Measurements from ENCODE around the gene RERG. TPM values are rescaled to one million over a fixed set of nuclear protein-coding genes. Genes with fewer than 3 reads are reported as not detected.

Gene RERG
- total RNA-seq, 6 donors from 2014 or later: 9.7 to 21.9 (median 11.9) TPM

DNA sequence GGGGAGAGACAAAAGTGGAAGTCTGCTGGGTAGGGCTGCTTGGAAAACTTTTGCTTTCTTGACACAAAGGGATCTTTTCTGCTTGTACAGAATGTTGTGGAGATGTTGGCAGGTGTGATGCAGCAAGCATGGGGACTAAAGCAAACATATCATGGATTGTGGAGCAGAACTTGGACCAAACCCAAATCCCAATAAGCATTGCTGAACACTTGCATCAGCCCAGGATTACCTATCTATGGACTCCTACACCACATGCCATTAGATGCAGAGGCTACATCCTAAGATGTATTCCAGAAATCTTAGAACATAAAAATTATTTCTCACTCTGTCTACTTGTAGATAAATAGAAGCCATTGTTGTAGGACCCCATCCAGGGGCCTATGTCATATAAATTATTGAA lies 44.7 kb upstream of the RERG start:
- no peaks in the 10 kb centered on the region for H3K9me3 ChIP-seq
- DNase-seq (no peak), ATAC-seq (ENCODE audit: low FRiP score in 2 of 2) (no peak)
- no peak for TF ChIP-seq POLR2AphosphoS5 (IDR thresholded peaks at IDR 0.05)
- no peak for TF ChIP-seq EP300 (IDR thresholded peaks at IDR 0.05)
- no peak for TF ChIP-seq CTCF (IDR thresholded peaks at IDR 0.05)
- TF ChIP-seq POLR2A (IDR thresholded peaks at IDR 0.05): no peak
- H3K27me3 ChIP-seq: no peaks in the 10 kb centered on the region
- no peaks in the 10 kb centered on the region for H3K36me3 ChIP-seq
- no peaks in the 10 kb centered on the region for H3K4me1 ChIP-seq
- no peak overlapping the region for H3K27ac ChIP-seq
- H3K4me3 ChIP-seq: no peak overlapping the region

GRCh38 chr12:15256761-15257160 lies 35.5 kb upstream of the RERG start:
- ATAC-seq (ENCODE audit: low FRiP score in 2 of 2): peak in 1 of 2 donors; percentile 85

GRCh38 chr12:15253990-15254389 lies 32.8 kb upstream of the RERG start:
- ATAC-seq (ENCODE audit: low FRiP score in 2 of 2) (no peak), DNase-seq (no peak)
- Histone ChIP-seq H3K27ac (no peak overlapping the region), H3K4me1 (no peaks in the 10 kb centered on the region), H3K36me3 (no peaks in the 10 kb centered on the region), H3K4me3 (no peak overlapping the region), H3K27me3 (no peaks in the 10 kb centered on the region), H3K9me3 (no peaks in the 10 kb centered on the region)
- TF ChIP-seq POLR2AphosphoS5 (IDR thresholded peaks at IDR 0.05) (no peak), POLR2A (IDR thresholded peaks at IDR 0.05) (no peak)
- WGBS, 2 donors: 63 to 84% methylated on average over 1 of the region's 1 CpG

More at GRCh38 chr12:15256761-15257160, 35.5 kb upstream of the RERG start:
- peak in 1 of 4 donors; percentile 5 for TF ChIP-seq EP300 (IDR thresholded peaks at IDR 0.05)
- no peak for TF ChIP-seq POLR2A (IDR thresholded peaks at IDR 0.05)
- no peaks in the 10 kb centered on the region for H3K27me3 ChIP-seq
- no peaks in the 10 kb centered on the region for H3K4me1 ChIP-seq
- WGBS, 2 donors: 32 to 44% methylated on average over 3 to 4 of the region's 4 CpGs
- H3K36me3 ChIP-seq: no peaks in the 10 kb centered on the region
- H3K27ac ChIP-seq: no peak overlapping the region
- no peak overlapping the region for H3K4me3 ChIP-seq
- DNase-seq: no peak
- H3K9me3 ChIP-seq: no peaks in the 10 kb centered on the region

- no peaks in the 10 kb centered on the region for H3K27me3 ChIP-seq
- H3K4me3 ChIP-seq: no peak overlapping the region
- 92 to 94% methylated on average over 4 of the region's 4 CpGs for WGBS, 2 donors
- no peak for DNase-seq
- H3K9me3 ChIP-seq: peaks cover 0 to 8% (median 0%) of the 10 kb centered on the region in 4 donors
- TF ChIP-seq EP300 (IDR thresholded peaks at IDR 0.05) (no peak), POLR2AphosphoS5 (IDR thresholded peaks at IDR 0.05) (no peak), POLR2A (IDR thresholded peaks at IDR 0.05) (no peak), CTCF (IDR thresholded peaks at IDR 0.05) (no peak)
- no peak overlapping the region for H3K27ac ChIP-seq
- H3K36me3 ChIP-seq: no peaks in the 10 kb centered on the region
- H3K4me1 ChIP-seq: no peaks in the 10 kb centered on the region
- ATAC-seq (ENCODE audit: low FRiP score in 2 of 2): no peak
These were observed 23.7 kb upstream of the RERG start for GRCh38 chr12:15244926-15245325.

- H3K4me1 ChIP-seq: no peaks in the 10 kb centered on the region
- H3K36me3 ChIP-seq: no peaks in the 10 kb centered on the region
- no peak overlapping the region for H3K27ac ChIP-seq
- H3K9me3 ChIP-seq: peaks cover 0 to 8% (median 0%) of the 10 kb centered on the region in 4 donors
- ATAC-seq (ENCODE audit: low FRiP score in 2 of 2) (no peak), DNase-seq (no peak)
- TF ChIP-seq EP300 (IDR thresholded peaks at IDR 0.05) (no peak), POLR2A (IDR thresholded peaks at IDR 0.05) (no peak), POLR2AphosphoS5 (IDR thresholded peaks at IDR 0.05) (no peak), CTCF (IDR thresholded peaks at IDR 0.05) (no peak)
- 62 to 67% methylated on average over 2 of the region's 2 CpGs for WGBS, 2 donors
- H3K27me3 ChIP-seq: no peaks in the 10 kb centered on the region
- no peak overlapping the region for H3K4me3 ChIP-seq
These were observed 23.1 kb upstream of the RERG start for GRCh38 chr12:15244341-15244740.

- no peak for TF ChIP-seq POLR2AphosphoS5 (IDR thresholded peaks at IDR 0.05)
- no peak for TF ChIP-seq POLR2A (IDR thresholded peaks at IDR 0.05)
- TF ChIP-seq CTCF (IDR thresholded peaks at IDR 0.05): no peak
- no peak for TF ChIP-seq EP300 (IDR thresholded peaks at IDR 0.05)
- Histone ChIP-seq H3K36me3 (no peaks in the 10 kb centered on the region), H3K4me1 (no peaks in the 10 kb centered on the region), H3K27ac (no peak overlapping the region), H3K4me3 (no peak overlapping the region), H3K9me3 (peaks cover 0 to 6% (median 0%) of the 10 kb centered on the region in 4 donors), H3K27me3 (no peaks in the 10 kb centered on the region)
- ATAC-seq (ENCODE audit: low FRiP score in 2 of 2) (no peak), DNase-seq (no peak)
- 71 to 81% methylated on average over 3 of the region's 3 CpGs for WGBS, 2 donors
These were observed 21.9 kb upstream of the RERG start for GRCh38 chr12:15243102-15243501.

Data from upper lobe of left lung (tissue), 6 donors.